ENCODE measurements around the gene MAGEB17.

GRCh38 chrX:16175329-16176061 is 8.2 kb downstream of the MAGEB17 start:
- TF ChIP-seq CTCF (IDR thresholded peaks at IDR 0.05) (no peak), POLR2A (IDR thresholded peaks at IDR 0.05) (no peak), POLR2AphosphoS5 (IDR thresholded peaks at IDR 0.05) (no peak)

All from stomach (tissue), 4 donors.